ENCODE measurements around the gene EPGN.

DNA sequence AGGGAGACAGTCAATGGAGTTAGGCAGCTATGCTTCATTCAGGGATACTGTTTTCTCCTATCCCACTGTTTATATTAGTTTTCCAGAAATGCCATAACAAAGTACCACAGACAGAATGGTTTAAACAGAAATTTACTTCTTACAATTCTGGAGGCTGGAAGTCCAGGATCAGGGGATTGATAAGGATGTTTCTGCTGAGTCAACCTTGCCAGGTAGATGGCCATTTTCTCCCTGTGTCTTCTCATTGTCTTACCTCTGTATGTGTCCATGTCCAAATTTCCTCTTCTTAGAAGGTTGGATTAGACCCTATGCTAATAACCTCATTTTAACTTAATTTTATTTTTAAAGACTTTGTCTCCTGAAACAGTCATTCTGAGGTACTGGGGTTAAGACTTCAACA is 20.5 kb upstream of the EPGN start:
- TF ChIP-seq SMC3 (IDR thresholded peaks at IDR 0.05) = no peak
- TF ChIP-seq POLR2A (IDR thresholded peaks at IDR 0.05; ENCODE audit: low read length) = no peak
- no peak for TF ChIP-seq CTCF (IDR thresholded peaks at IDR 0.05)
- no peak for TF ChIP-seq ESRRA (IDR thresholded peaks at IDR 0.05; ENCODE audit: borderline replicate concordance, low read length)
- no peak for TF ChIP-seq FOSL2 (IDR thresholded peaks at IDR 0.05)
- TF ChIP-seq FOSL2 (CRISPR knock-in tag; IDR thresholded peaks at IDR 0.05) = no peak
- TF ChIP-seq RFX5 (IDR thresholded peaks at IDR 0.05) = no peak
- TF ChIP-seq, protein P1, sequence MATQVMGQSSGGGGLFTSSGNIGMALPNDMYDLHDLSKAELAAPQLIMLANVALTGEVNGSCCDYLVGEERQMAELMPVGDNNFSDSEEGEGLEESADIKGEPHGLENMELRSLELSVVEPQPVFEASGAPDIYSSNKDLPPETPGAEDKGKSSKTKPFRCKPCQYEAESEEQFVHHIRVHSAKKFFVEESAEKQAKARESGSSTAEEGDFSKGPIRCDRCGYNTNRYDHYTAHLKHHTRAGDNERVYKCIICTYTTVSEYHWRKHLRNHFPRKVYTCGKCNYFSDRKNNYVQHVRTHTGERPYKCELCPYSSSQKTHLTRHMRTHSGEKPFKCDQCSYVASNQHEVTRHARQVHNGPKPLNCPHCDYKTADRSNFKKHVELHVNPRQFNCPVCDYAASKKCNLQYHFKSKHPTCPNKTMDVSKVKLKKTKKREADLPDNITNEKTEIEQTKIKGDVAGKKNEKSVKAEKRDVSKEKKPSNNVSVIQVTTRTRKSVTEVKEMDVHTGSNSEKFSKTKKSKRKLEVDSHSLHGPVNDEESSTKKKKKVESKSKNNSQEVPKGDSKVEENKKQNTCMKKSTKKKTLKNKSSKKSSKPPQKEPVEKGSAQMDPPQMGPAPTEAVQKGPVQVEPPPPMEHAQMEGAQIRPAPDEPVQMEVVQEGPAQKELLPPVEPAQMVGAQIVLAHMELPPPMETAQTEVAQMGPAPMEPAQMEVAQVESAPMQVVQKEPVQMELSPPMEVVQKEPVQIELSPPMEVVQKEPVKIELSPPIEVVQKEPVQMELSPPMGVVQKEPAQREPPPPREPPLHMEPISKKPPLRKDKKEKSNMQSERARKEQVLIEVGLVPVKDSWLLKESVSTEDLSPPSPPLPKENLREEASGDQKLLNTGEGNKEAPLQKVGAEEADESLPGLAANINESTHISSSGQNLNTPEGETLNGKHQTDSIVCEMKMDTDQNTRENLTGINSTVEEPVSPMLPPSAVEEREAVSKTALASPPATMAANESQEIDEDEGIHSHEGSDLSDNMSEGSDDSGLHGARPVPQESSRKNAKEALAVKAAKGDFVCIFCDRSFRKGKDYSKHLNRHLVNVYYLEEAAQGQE (IDR thresholded peaks at IDR 0.05) = no peak
- TF ChIP-seq MAX (IDR thresholded peaks at IDR 0.05) = no peak
- TF ChIP-seq ZFP36 (IDR thresholded peaks at IDR 0.05; ENCODE audit: borderline replicate concordance, partially characterized antibody) = no peak
- TF ChIP-seq EP300 (IDR thresholded peaks at IDR 0.05) = no peak
- TF ChIP-seq CEBPB (IDR thresholded peaks at IDR 0.05) = no peak
- TF ChIP-seq, protein P2, sequence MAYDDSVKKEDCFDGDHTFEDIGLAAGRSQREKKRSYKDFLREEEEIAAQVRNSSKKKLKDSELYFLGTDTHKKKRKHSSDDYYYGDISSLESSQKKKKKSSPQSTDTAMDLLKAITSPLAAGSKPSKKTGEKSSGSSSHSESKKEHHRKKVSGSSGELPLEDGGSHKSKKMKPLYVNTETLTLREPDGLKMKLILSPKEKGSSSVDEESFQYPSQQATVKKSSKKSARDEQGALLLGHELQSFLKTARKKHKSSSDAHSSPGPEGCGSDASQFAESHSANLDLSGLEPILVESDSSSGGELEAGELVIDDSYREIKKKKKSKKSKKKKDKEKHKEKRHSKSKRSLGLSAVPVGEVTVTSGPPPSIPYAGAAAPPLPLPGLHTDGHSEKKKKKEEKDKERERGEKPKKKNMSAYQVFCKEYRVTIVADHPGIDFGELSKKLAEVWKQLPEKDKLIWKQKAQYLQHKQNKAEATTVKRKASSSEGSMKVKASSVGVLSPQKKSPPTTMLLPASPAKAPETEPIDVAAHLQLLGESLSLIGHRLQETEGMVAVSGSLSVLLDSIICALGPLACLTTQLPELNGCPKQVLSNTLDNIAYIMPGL (CRISPR knock-in tag; IDR thresholded peaks at IDR 0.05; ENCODE audit: borderline replicate concordance) = no peak
